GM21576 (cell line): ENCODE results near the gene LETM1.

Experiments used
- ATAC-seq: cut with Tn5 transposase; IDR thresholded peaks from one replicate; pipeline ENCODE4 v1.9.1; 2021; ENCODE audit warnings: mild to moderate bottlenecking, moderate library complexity; ENCODE audit not compliant: unreplicated experiment

LETM1 gene

GRCh38 chr4:1873291-1873690, 17.3 kb upstream of the LETM1 start:
- no peak for ATAC-seq

GRCh38 chr4:1872870-1873269, 16.9 kb upstream of the LETM1 start:
- no peak for ATAC-seq

GRCh38 chr4:1871471-1872021, 15.6 kb upstream of the LETM1 start:
- peak; percentile 5 for ATAC-seq

GRCh38 chr4:1870578-1871443, 14.9 kb upstream of the LETM1 start, which contains the start of gene NSD2:
Gene NSD2 (plus strand): TSS chr4:1871393. CDS start chr4:1900655, 29,262 bp downstream.
- peak; percentile 51 for ATAC-seq

- peak; percentile 53 for ATAC-seq
Observed at GRCh38 chr4:1870328-1870577, 14.3 kb upstream of the LETM1 start.

GRCh38 chr4:1869530-1870327, 13.8 kb upstream of the LETM1 start:
- peak; percentile 7 for ATAC-seq

GRCh38 chr4:1868912-1869311, 13.0 kb upstream of the LETM1 start:
- ATAC-seq = no peak

- no peak for ATAC-seq
Observed at GRCh38 chr4:1868293-1868692, 12.3 kb upstream of the LETM1 start.

GRCh38 chr4:1866189-1866661, 10.3 kb upstream of the LETM1 start:
- ATAC-seq = no peak

GRCh38 chr4:1864076-1865008, 8.4 kb upstream of the LETM1 start:
- ATAC-seq = no peak

- ATAC-seq = no peak
Observed at GRCh38 chr4:1863297-1864033, 7.5 kb upstream of the LETM1 start.

- ATAC-seq = no peak
Observed at GRCh38 chr4:1862961-1863296, 7.0 kb upstream of the LETM1 start.

- ATAC-seq = no peak
Observed at GRCh38 chr4:1862055-1862911, 6.3 kb upstream of the LETM1 start.

GRCh38 chr4:1859389-1859753, 3.4 kb upstream of the LETM1 start:
- no peak for ATAC-seq

GRCh38 chr4:1857931-1858330, 2.0 kb upstream of the LETM1 start:
- ATAC-seq = no peak

- no peak for ATAC-seq
Observed at GRCh38 chr4:1856943-1857699, 1.2 kb upstream of the LETM1 start.

- ATAC-seq = peak; percentile 15
Observed at GRCh38 chr4:1855333-1856070, 454 bp downstream of the LETM1 start.

- no peak for ATAC-seq
Observed at GRCh38 chr4:1854752-1855151, 1.2 kb downstream of the LETM1 start.
